GM18907 (cell line): Measurements from ENCODE around the gene DDX17.

Source experiments
- ATAC-seq: cut with Tn5 transposase; IDR thresholded peaks from one replicate; pipeline ENCODE4 v1.9.1; 2021; ENCODE audit warnings: mild to moderate bottlenecking, moderate library complexity; ENCODE audit not compliant: unreplicated experiment

Gene DDX17

GRCh38 chr22:38506118-38506962 is at the start of gene DDX17:
Gene DDX17 (minus strand): TSS chr22:38506311.
- ATAC-seq, result peak; percentile 87

GRCh38 chr22:38554281-38554680 is 48.2 kb upstream of the DDX17 start:
- no peak for ATAC-seq

- ATAC-seq, result no peak
Measured at GRCh38 chr22:38549101-38549894, 43.2 kb upstream of the DDX17 start.

DNA sequence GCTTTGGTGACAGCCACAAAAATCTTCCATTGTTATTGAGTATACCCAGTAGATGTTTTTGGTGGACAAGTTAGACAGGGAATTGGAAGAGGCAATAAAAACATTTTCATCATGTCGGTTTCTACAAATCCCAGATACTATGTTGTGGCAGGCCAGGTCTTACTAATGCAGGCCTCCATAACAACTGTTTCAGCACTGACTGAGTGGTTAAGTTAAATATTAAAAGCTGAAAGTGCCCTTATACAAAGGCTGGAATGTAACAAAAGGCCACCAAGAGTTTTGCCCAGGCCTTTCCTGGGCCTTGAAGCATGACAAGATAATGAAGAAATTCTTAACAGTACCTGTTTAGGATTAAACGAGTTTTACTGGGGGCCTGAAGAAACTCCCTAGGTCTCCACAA is 34.6 kb upstream of the DDX17 start:
- ATAC-seq, result no peak

DNA sequence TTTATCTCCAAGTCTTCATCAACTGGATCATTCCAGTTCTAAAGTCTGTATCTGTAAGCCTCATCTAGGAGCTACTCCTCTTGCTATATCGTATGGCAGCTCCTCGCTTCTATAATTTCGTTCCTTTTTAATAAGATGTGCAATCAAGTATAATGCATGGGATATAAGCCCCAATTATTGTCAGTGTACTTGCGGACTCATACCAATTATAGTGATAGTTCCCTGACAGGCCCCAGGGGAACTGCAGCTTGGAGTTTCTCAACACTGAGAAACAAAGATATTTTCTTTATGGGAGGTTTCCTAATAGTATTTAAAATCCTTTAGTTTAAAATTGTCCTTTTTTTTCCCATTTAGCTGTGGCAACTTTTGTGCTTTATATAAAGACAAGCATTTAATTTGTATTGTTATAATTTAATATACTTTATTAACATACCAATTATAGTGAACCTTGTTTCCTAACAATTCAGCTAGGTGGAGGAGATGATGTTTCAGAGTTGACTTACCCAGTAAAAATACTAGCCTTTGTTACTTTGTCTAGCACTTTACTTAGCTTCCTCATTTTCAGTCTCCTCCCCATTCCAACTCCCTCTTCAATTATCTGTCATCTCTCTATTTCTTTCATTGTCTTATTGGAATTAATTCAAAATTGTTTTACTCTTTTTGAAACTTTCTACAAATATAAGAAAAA is 25.3 kb upstream of the DDX17 start:
- ATAC-seq, result no peak

GRCh38 chr22:38524429-38524828 is 18.3 kb upstream of the DDX17 start:
- ATAC-seq, result no peak

GRCh38 chr22:38523479-38523878 is 17.4 kb upstream of the DDX17 start:
- ATAC-seq, result no peak

DNA sequence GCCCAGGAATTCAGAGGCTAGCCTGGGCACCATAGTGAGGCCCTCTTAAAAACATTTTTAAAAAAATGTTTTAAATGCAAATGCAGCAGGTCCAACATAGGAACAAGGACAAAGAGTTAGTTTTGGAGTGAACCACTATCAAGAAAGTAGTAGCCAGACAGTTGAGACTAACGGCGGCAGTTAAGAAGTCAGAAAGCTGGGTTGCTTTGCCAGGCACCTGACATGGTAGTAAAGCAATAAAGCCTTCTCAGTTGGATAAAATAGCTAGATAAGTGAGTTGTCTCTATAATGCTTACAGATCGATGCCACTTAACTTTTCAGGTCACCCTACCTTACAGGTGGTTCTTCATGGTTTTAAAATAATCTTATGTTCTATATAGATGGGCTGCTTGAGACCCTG is 16.9 kb upstream of the DDX17 start:
- ATAC-seq, result no peak

DNA sequence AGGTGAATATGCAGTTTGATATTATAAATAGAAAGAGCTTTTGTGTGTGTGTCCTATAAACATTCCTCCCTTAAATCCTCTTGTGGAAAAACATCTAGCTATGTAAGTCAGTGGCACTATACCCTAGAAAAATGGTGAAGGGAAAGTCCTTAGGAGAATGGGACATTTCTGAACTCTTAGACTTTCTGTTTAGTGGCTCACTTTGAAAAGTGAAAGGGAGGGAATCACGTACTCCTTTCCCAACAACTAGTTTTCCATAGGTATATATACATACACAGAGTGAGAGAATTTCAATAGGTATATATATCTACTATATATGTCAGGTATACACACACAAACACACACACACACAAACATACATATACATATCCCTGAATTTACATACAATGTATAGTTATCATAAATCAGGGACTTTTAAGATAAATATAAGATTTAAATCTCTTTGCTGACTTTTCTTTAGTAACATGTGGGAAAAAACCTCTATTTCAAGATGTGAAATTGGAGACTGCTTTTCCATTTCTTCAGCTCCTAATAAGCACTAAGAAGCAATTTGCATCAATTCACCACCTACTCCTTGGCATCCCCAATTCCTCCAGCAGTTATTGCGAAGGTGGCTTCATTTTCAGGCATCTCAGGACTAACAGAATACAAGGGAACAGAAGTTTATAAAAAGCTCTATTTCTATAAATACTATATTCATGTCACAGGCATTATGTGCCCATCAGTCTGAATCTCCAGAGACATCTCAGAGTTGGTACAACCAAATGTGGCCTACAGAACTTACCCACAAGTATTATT is 13.5 kb upstream of the DDX17 start:
- no peak for ATAC-seq

- no peak for ATAC-seq
Measured at GRCh38 chr22:38518620-38519019, 12.5 kb upstream of the DDX17 start.

GRCh38 chr22:38513063-38513462 is 7.0 kb upstream of the DDX17 start:
- ATAC-seq, result peak; percentile 54

GRCh38 chr22:38510416-38510970 is 4.4 kb upstream of the DDX17 start:
- no peak for ATAC-seq

- peak; percentile 32 for ATAC-seq
Measured at GRCh38 chr22:38505541-38506117, 482 bp downstream of the DDX17 start.

- ATAC-seq, result no peak
Measured at GRCh38 chr22:38504731-38505540, 1.2 kb downstream of the DDX17 start.

GRCh38 chr22:38503021-38503420 is 3.1 kb downstream of the DDX17 start:
- ATAC-seq, result no peak

DNA sequence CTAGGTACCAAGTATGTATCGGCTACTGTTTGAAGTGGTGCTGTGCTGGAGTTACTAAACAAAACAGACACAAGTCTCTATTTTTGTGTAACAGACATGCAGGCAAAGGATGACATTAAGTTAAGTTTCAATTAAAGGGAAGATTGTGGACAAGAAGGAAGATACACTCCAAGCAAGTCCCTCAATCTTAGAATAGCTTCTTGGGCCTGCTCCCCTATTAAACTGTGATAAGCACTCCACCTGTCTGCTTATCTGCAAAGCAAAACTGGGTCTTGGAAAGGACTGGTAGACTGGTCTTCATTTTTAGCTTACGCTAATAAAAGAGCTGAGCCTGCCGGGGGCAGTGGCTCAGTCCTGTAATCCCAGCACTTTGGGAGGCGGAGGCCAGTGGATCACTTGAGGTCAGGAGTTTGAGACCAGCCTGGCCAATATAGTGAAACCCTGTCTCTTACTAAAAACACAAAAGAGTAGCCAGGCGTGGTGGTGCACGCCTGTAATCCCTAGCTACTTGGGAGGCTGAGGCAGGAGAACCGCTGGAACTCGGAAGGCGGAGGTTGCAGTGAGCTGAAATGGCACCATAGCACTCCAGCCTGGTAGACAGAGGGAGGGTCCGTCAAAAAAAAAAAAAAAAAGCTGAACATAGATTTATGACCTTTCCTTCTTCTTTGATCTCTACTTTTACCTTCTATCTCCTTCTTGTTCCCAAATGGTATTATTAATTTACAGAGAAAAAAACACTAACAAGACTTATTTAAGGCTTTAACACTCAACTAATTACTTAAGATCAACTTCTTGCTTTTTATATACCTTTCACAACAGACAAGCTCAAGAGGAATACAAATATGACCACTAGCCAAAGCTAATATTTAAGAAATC is 4.1 kb downstream of the DDX17 start:
- ATAC-seq, result no peak

- ATAC-seq, result no peak
Measured at GRCh38 chr22:38497869-38498268, 8.2 kb downstream of the DDX17 start.

DNA sequence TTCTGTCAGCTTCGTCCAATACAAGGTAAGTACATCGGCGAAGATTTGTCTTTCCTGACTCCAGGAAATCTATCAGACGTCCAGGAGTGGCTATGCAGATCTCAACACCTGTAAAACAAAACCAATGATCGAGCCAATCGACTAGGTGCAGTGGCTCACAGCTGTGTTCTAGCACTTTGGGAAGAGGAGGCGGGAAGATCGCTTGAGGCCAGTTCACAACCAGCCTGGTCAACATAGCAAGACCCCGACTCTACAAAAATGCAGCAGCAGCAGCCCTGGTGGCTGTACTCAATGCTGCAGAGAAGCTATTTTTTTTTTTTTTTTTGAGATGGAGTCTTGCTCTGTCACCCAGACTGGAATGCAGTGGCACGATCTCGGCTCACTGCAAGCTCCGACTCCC is 11.2 kb downstream of the DDX17 start:
- no peak for ATAC-seq
